Uterus (tissue), 4 donors: Measurements from ENCODE around the gene LITAF. TPM values are rescaled to one million over a fixed set of nuclear protein-coding genes. Genes with fewer than 3 reads are reported as not detected.
"Not testable (repeated sequence)": the region's sequence is repeated elsewhere in the genome, so short reads cannot be mapped to it uniquely, and the experiment has no call there.

Source experiments
- DNase-seq, 2 donors: peaks; one replicate each; pipeline ENCODE4 v3.0.0-alpha.2; 2019 to 2020
- H3K27ac ChIP-seq, 2 donors: fragments of 200-600 bp; sonication (generic); 1 replicate in 1 of 2; 2 replicates in 1 of 2; pipeline ENCODE4 v1.5.1; 2016 to 2018
- H3K27me3 ChIP-seq, 2 donors: fragments of 200-600 bp; sonication (generic); one replicate each; pipeline ENCODE4 v1.5.1; 2018 to 2019; ENCODE audit warnings: control low read depth in 1 of 2
- H3K36me3 ChIP-seq, 2 donors: fragments of 200-600 bp; sonication (generic); one replicate each; pipeline ENCODE4 v1.5.1; 2019; ENCODE audit warnings: control low read depth in 1 of 2
- H3K4me1 ChIP-seq, 2 donors: fragments of 200-600 bp; sonication (generic); one replicate each; pipeline ENCODE4 v1.5.1; 2018 to 2019; ENCODE audit warnings: control low read depth in 1 of 2
- H3K4me3 ChIP-seq, 2 donors: fragments of 200-600 bp; sonication (generic); 1 replicate in 1 of 2; 2 replicates in 1 of 2; pipeline ENCODE4 v1.5.1; 2018 to 2019; ENCODE audit warnings: mild to moderate bottlenecking in 1 of 2
- H3K9me3 ChIP-seq, 2 donors: fragments of 200-600 bp; sonication (generic); one replicate each; pipeline ENCODE4 v1.5.1; 2019; ENCODE audit warnings: control low read depth in 1 of 2
- CTCF ChIP-seq, 4 experiments: fragments of 200-600 bp in 2 of 4; fragments of 450-650 bp in 2 of 4; sonication (generic) in 2 of 4; IDR thresholded peaks; one replicate each; pipeline ENCODE4 v1.5.1; 2016 to 2019; ENCODE audit warnings: antibody characterized with exemption in 4 of 4, mild to moderate bottlenecking in 2 of 4, moderate library complexity in 1 of 4
- POLR2A ChIP-seq, 2 donors: fragments of 450-650 bp; IDR thresholded peaks; one replicate each; pipeline ENCODE4 v1.6.1; 2016; ENCODE audit warnings: antibody characterized with exemption in 2 of 2, mild to moderate bottlenecking in 1 of 2, moderate library complexity in 1 of 2
- intact Hi-C: fragments of 100-400 bp; cut with DNase I; formaldehyde crosslinking; loops from one replicate; pipeline ENCODE4 v1.15.1; 2023; ENCODE audit warnings: low total_unique reads
- total RNA-seq, 4 donors: library from RNA; depleted of rRNA in 3 of 4; stranded (reverse); fragments of >200 nt in 3 of 4; gene quantifications; one replicate each; pipeline versions ENCODE4 v1.1.0 to v1.2.4, GENCODE V29; 2014 to 2023
- donor health status: DM: yes; HTN: yes; CAD: no.

The LITAF gene
- total RNA-seq, 4 donors from 2014 or later = 46.9 to 163 (median 73.2) TPM

- Histone ChIP-seq H3K27me3 (no peaks in the 10 kb centered on the region), H3K4me3 (no peak overlapping the region), H3K36me3 (no peaks in the 10 kb centered on the region), H3K9me3 (no peaks in the 10 kb centered on the region), H3K27ac (no peak overlapping the region), H3K4me1 (no peaks in the 10 kb centered on the region)
- intact Hi-C loops = no loop called here
- no peak for DNase-seq
- TF ChIP-seq CTCF (IDR thresholded peaks at IDR 0.05) (no peak), POLR2A (IDR thresholded peaks at IDR 0.05) (no peak)
Observed at GRCh38 chr16:11506741-11507305, 79.9 kb downstream of the LITAF start.

- H3K4me3 ChIP-seq, H3K27ac ChIP-seq, H3K9me3 ChIP-seq, intact Hi-C loops, H3K4me1 ChIP-seq, DNase-seq, H3K27me3 ChIP-seq, H3K36me3 ChIP-seq: not testable (repeated sequence)
Observed at GRCh38 chr16:11504261-11504660, 82.5 kb downstream of the LITAF start.

DNA sequence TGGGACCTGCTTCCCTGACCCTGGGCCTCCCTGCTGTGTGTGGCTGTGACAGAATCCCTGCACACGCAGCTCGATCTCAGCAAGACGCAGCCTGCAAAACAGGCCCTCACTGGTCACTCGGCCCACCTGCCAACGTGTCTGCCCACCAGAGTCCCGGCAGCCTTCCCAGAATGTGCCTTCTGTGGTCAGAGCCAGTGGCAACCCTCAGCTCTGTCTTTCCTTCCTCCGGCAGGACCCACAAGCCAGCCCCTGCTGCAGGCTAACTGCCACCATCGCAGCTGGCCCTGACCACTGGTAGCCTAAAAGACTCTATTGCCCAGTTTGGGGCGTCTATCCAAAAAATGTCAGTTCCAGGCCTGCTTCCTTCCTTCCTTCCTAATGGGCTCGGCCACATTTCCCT lies 83.2 kb downstream of the LITAF start:
- no peak overlapping the region for H3K4me3 ChIP-seq
- DNase-seq = no peak
- intact Hi-C loops = no loop called here
- no peaks in the 10 kb centered on the region for H3K36me3 ChIP-seq
- H3K4me1 ChIP-seq = no peaks in the 10 kb centered on the region
- H3K27ac ChIP-seq = no peak overlapping the region
- no peaks in the 10 kb centered on the region for H3K9me3 ChIP-seq
- no peaks in the 10 kb centered on the region for H3K27me3 ChIP-seq
- TF ChIP-seq CTCF (IDR thresholded peaks at IDR 0.05) = no peak
- no peak for TF ChIP-seq POLR2A (IDR thresholded peaks at IDR 0.05)

DNA sequence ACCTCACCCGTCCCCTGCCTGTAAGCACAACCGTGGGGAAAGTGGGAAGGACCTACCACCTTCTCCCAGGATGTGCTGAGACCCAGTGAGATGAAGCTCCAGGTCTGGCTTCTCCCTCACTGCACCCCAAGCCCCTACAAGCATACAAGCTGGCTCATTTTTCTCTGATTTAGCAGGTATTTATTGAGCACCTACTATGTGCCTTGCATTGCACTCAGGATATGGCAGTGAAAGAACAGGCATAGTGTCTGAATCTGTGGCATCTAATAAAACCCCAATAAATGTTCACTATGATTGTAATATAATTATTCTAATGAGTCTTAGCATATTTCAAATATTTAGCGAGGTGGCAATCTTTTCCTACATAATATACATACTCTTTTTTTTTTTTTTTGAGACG lies 84.5 kb downstream of the LITAF start:
- Histone ChIP-seq H3K36me3 (no peaks in the 10 kb centered on the region), H3K4me3 (no peak overlapping the region), H3K27ac (no peak overlapping the region), H3K9me3 (no peaks in the 10 kb centered on the region), H3K4me1 (peaks cover 0 to 7% of the 10 kb centered on the region in 2 donors), H3K27me3 (no peaks in the 10 kb centered on the region)
- DNase-seq = no peak
- intact Hi-C loops = no loop called here
- TF ChIP-seq CTCF (IDR thresholded peaks at IDR 0.05) = no peak

DNA sequence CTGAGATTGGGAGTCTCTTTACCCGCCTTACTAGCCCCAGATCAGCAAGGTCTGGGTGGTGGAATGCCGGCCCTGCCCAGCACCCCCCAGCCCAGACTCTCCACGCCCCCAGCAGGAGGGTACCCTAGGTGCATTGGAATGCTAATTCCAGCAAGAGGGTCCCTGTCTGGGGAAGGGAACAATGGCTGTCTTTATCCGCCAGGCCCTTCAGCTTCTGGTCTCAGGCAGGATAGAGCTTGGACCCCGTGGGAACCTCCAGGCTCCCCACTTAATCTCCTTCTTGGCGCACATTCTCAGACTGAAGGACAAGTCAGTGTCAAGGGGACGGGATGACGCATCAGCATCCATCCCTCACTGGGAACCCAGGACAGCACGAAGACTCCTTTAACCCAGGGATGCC lies 85.1 kb downstream of the LITAF start:
- H3K36me3 ChIP-seq = no peaks in the 10 kb centered on the region
- intact Hi-C loops = no loop called here
- no peaks in the 10 kb centered on the region for H3K27me3 ChIP-seq
- peaks cover 3 to 10% of the 10 kb centered on the region in 2 donors for H3K4me1 ChIP-seq
- no peak for DNase-seq
- no peak overlapping the region for H3K27ac ChIP-seq
- TF ChIP-seq POLR2A (IDR thresholded peaks at IDR 0.05) = no peak
- no peak for TF ChIP-seq CTCF (IDR thresholded peaks at IDR 0.05)
- H3K4me3 ChIP-seq = no peak overlapping the region
- no peaks in the 10 kb centered on the region for H3K9me3 ChIP-seq
